ENCODE measurements around the gene GPX2. TPM values are rescaled to one million over a fixed set of nuclear protein-coding genes. Genes with fewer than 3 reads are reported as not detected.

Gene GPX2
- total RNA-seq, 1 donor from 2014 or later, result not detected

GRCh38 chr14:64960762-64961276, 18.3 kb upstream of the GPX2 start:
- DNase-seq (ENCODE audit: extremely low read depth, low read depth, low spot score), result no peak

- DNase-seq (ENCODE audit: extremely low read depth, low read depth, low spot score), result no peak
Observed at GRCh38 chr14:64958743-64959142, 16.2 kb upstream of the GPX2 start.

- no peak for DNase-seq (ENCODE audit: extremely low read depth, low read depth, low spot score)
Observed at GRCh38 chr14:64958201-64958600, 15.7 kb upstream of the GPX2 start.

- no peak for DNase-seq (ENCODE audit: extremely low read depth, low read depth, low spot score)
Observed at GRCh38 chr14:64956697-64957406, 14.3 kb upstream of the GPX2 start.

GRCh38 chr14:64955297-64955696, 12.8 kb upstream of the GPX2 start:
- DNase-seq (ENCODE audit: extremely low read depth, low read depth, low spot score), result no peak

GRCh38 chr14:64954491-64955240, 12.1 kb upstream of the GPX2 start:
- no peak for DNase-seq (ENCODE audit: extremely low read depth, low read depth, low spot score)

- DNase-seq (ENCODE audit: extremely low read depth, low read depth, low spot score), result no peak
Observed at GRCh38 chr14:64953661-64954060, 11.1 kb upstream of the GPX2 start.

GRCh38 chr14:64953310-64953654, 10.7 kb upstream of the GPX2 start:
- DNase-seq (ENCODE audit: extremely low read depth, low read depth, low spot score), result no peak

GRCh38 chr14:64952598-64953309, 10.2 kb upstream of the GPX2 start:
- no peak for DNase-seq (ENCODE audit: extremely low read depth, low read depth, low spot score)

GRCh38 chr14:64951724-64952123, 9.2 kb upstream of the GPX2 start:
- DNase-seq (ENCODE audit: extremely low read depth, low read depth, low spot score), result no peak

- DNase-seq (ENCODE audit: extremely low read depth, low read depth, low spot score), result no peak
Observed at GRCh38 chr14:64951291-64951690, 8.7 kb upstream of the GPX2 start.

GRCh38 chr14:64950889-64951288, 8.3 kb upstream of the GPX2 start:
- DNase-seq (ENCODE audit: extremely low read depth, low read depth, low spot score), result no peak

- no peak for DNase-seq (ENCODE audit: extremely low read depth, low read depth, low spot score)
Observed at GRCh38 chr14:64948612-64949210, 6.2 kb upstream of the GPX2 start.

GRCh38 chr14:64947710-64948611, 5.4 kb upstream of the GPX2 start:
- no peak for DNase-seq (ENCODE audit: extremely low read depth, low read depth, low spot score)

GRCh38 chr14:64946310-64947045, 3.9 kb upstream of the GPX2 start:
- DNase-seq (ENCODE audit: extremely low read depth, low read depth, low spot score), result no peak

- DNase-seq (ENCODE audit: extremely low read depth, low read depth, low spot score), result no peak
Observed at GRCh38 chr14:64945431-64946178, 3.1 kb upstream of the GPX2 start.

- DNase-seq (ENCODE audit: extremely low read depth, low read depth, low spot score), result no peak
Observed at GRCh38 chr14:64944861-64945260, 2.3 kb upstream of the GPX2 start.

GRCh38 chr14:64944041-64944440, 1.5 kb upstream of the GPX2 start:
- DNase-seq (ENCODE audit: extremely low read depth, low read depth, low spot score), result no peak

GRCh38 chr14:64943556-64943955, 1.0 kb upstream of the GPX2 start:
- no peak for DNase-seq (ENCODE audit: extremely low read depth, low read depth, low spot score)
